Natural killer cell treated with Interleukin-12 subunit alpha and Interleukin-12 subunit beta and Interleukin-15 and Interleukin-18, amount 100 ng/mL, for 72 hours (primary cell): ENCODE data around the gene RNF208. TPM values are rescaled to one million over a fixed set of nuclear protein-coding genes. Genes with fewer than 3 reads are reported as not detected.

Experiments used
- ATAC-seq, 2 donors: fragments of 150-1000 bp; cut with Tn5 transposase in 1 of 2; sonication (Bioruptor Pico), chemical (Tn5 transposase) in 1 of 2; 2 replicates each; pipeline ENCODE4 v1.10.0; 2021
- DNase-seq: peaks from one replicate; pipeline ENCODE4 v3.0.0; 2022; ENCODE audit warnings: low spot score
- H3K27ac Mint-ChIP-seq, 2 donors: 1 replicate in 1 of 2; 2 replicates in 1 of 2; pipeline ENCODE4 v1.8.0; 2022; ENCODE audit warnings: mixed read lengths in 2 of 2, mild to moderate bottlenecking in 1 of 2, moderate library complexity in 1 of 2
- H3K27me3 Mint-ChIP-seq, 2 donors: 1 replicate in 1 of 2; 2 replicates in 1 of 2; pipeline ENCODE4 v1.8.0; 2022; ENCODE audit warnings: mixed read lengths in 2 of 2
- H3K36me3 Mint-ChIP-seq: one replicate; pipeline ENCODE4 v1.8.0; 2022; ENCODE audit warnings: mixed read lengths
- H3K4me1 Mint-ChIP-seq, 2 donors: 1 replicate in 1 of 2; 2 replicates in 1 of 2; pipeline ENCODE4 v1.8.0; 2022; ENCODE audit warnings: low read depth in 2 of 2, mixed read lengths in 2 of 2, mild to moderate bottlenecking in 1 of 2
- H3K4me3 Mint-ChIP-seq: one replicate; pipeline ENCODE4 v1.8.0; 2022; ENCODE audit warnings: mixed read lengths
- H3K9me3 Mint-ChIP-seq: 2 replicates; pipeline ENCODE4 v1.8.0; 2022; ENCODE audit warnings: mixed read lengths
- total RNA-seq, 2 donors: library from RNA; stranded (reverse); gene quantifications; one replicate each; pipeline ENCODE4 v1.2.3, GENCODE V29; 2022

The RNF208 gene
- 1 to 10 TPM; 1.4 to 1.9 TPM for total RNA-seq

GRCh38 chr9:137222190-137223077, at the start of gene RNF208:
Gene RNF208, minus strand, starts transcription at chr9:137222240. Its CDS starts 1,028 bp downstream, at chr9:137221212.
- H3K27ac Mint-ChIP-seq, result peak within 1 kb of the TSS; percentile 21 to 71
- no peak for ATAC-seq
- H3K9me3 Mint-ChIP-seq, result no peaks in the 10 kb centered on the region
- no peak for DNase-seq
- H3K4me3 Mint-ChIP-seq, result peak within 1 kb of the TSS; percentile 75
- H3K4me1 Mint-ChIP-seq, result peaks cover under 1 to 3% of the 10 kb centered on the region in 2 donors
- H3K27me3 Mint-ChIP-seq, result peaks cover 0 to 2% of the 10 kb centered on the region in 2 donors
- no peaks in the 10 kb centered on the region for H3K36me3 Mint-ChIP-seq

GRCh38 chr9:137271696-137272076, 49.6 kb upstream of the RNF208 start:
- ATAC-seq, result no peak
- Mint-ChIP-seq H3K27me3 (no peaks in the 10 kb centered on the region), H3K9me3 (no peaks in the 10 kb centered on the region), H3K4me1 (peaks cover 18 to 24% of the 10 kb centered on the region in 2 donors), H3K4me3 (no peak overlapping the region), H3K27ac (no peak overlapping the region), H3K36me3 (peaks cover 7% of the 10 kb centered on the region)
- no peak for DNase-seq

- H3K4me3 Mint-ChIP-seq, result no peak overlapping the region
- ATAC-seq (peak in 1 of 2 donors; percentile 15), DNase-seq (no peak)
- H3K36me3 Mint-ChIP-seq, result peaks cover 7% of the 10 kb centered on the region
- no peaks in the 10 kb centered on the region for H3K9me3 Mint-ChIP-seq
- H3K27me3 Mint-ChIP-seq, result no peaks in the 10 kb centered on the region
- peaks cover 16 to 22% of the 10 kb centered on the region in 2 donors for H3K4me1 Mint-ChIP-seq
- no peak overlapping the region for H3K27ac Mint-ChIP-seq
These were observed 49.1 kb upstream of the RNF208 start for GRCh38 chr9:137270929-137271695.

- no peak overlapping the region for H3K27ac Mint-ChIP-seq
- no peak for ATAC-seq
These were observed 47.3 kb upstream of the RNF208 start for GRCh38 chr9:137269231-137269772.

GRCh38 chr9:137268538-137269201, 46.6 kb upstream of the RNF208 start:
- Mint-ChIP-seq H3K4me1 (peaks cover 9 to 11% of the 10 kb centered on the region in 2 donors), H3K36me3 (peaks cover 7% of the 10 kb centered on the region), H3K27ac (peak overlapping the region in 1 of 2 donors; percentile 4), H3K9me3 (no peaks in the 10 kb centered on the region), H3K27me3 (no peaks in the 10 kb centered on the region), H3K4me3 (no peak overlapping the region)
- DNase-seq (no peak), ATAC-seq (no peak)

More at GRCh38 chr9:137269231-137269772, 47.3 kb upstream of the RNF208 start:
- no peaks in the 10 kb centered on the region for H3K27me3 Mint-ChIP-seq
- no peak for DNase-seq
- H3K4me1 Mint-ChIP-seq, result peaks cover 9 to 11% of the 10 kb centered on the region in 2 donors
- H3K4me3 Mint-ChIP-seq, result no peak overlapping the region
- H3K9me3 Mint-ChIP-seq, result no peaks in the 10 kb centered on the region
- H3K36me3 Mint-ChIP-seq, result peaks cover 7% of the 10 kb centered on the region

GRCh38 chr9:137267933-137268355, 45.9 kb upstream of the RNF208 start:
- DNase-seq (no peak), ATAC-seq (no peak)
- Mint-ChIP-seq H3K36me3 (peaks cover 7% of the 10 kb centered on the region), H3K27ac (no peak overlapping the region), H3K27me3 (no peaks in the 10 kb centered on the region), H3K9me3 (no peaks in the 10 kb centered on the region), H3K4me3 (no peak overlapping the region), H3K4me1 (peaks cover 9 to 11% of the 10 kb centered on the region in 2 donors)

GRCh38 chr9:137266585-137267453, 44.8 kb upstream of the RNF208 start:
- Mint-ChIP-seq H3K4me1 (peaks cover 9 to 11% of the 10 kb centered on the region in 2 donors), H3K27ac (no peak overlapping the region), H3K27me3 (no peaks in the 10 kb centered on the region), H3K4me3 (no peak overlapping the region), H3K36me3 (peaks cover 8% of the 10 kb centered on the region), H3K9me3 (no peaks in the 10 kb centered on the region)
- DNase-seq, result no peak
- no peak for ATAC-seq

- H3K4me1 Mint-ChIP-seq, result peaks cover 7 to 10% of the 10 kb centered on the region in 2 donors
- DNase-seq (no peak), ATAC-seq (peak in 1 of 2 donors; percentile 18)
- H3K36me3 Mint-ChIP-seq, result peaks cover 12% of the 10 kb centered on the region
- H3K27me3 Mint-ChIP-seq, result no peaks in the 10 kb centered on the region
- no peak overlapping the region for H3K4me3 Mint-ChIP-seq
- no peaks in the 10 kb centered on the region for H3K9me3 Mint-ChIP-seq
- H3K27ac Mint-ChIP-seq, result no peak overlapping the region
These were observed 44.1 kb upstream of the RNF208 start for GRCh38 chr9:137266162-137266527.

- Mint-ChIP-seq H3K4me1 (peaks cover 7 to 10% of the 10 kb centered on the region in 2 donors), H3K9me3 (no peaks in the 10 kb centered on the region), H3K36me3 (peaks cover 12% of the 10 kb centered on the region), H3K27me3 (no peaks in the 10 kb centered on the region), H3K4me3 (no peak overlapping the region), H3K27ac (no peak overlapping the region)
- DNase-seq, result no peak
- ATAC-seq, result no peak
These were observed 43.6 kb upstream of the RNF208 start for GRCh38 chr9:137265496-137266161.

- no peaks in the 10 kb centered on the region for H3K27me3 Mint-ChIP-seq
- H3K4me1 Mint-ChIP-seq, result peaks cover 7% of the 10 kb centered on the region in 2 donors
- H3K9me3 Mint-ChIP-seq, result no peaks in the 10 kb centered on the region
- H3K36me3 Mint-ChIP-seq, result peaks cover 12% of the 10 kb centered on the region
- DNase-seq (no peak), ATAC-seq (no peak)
- no peak overlapping the region for H3K27ac Mint-ChIP-seq
- no peak overlapping the region for H3K4me3 Mint-ChIP-seq
These were observed 42.0 kb upstream of the RNF208 start for GRCh38 chr9:137264067-137264466.

- H3K36me3 Mint-ChIP-seq, result peaks cover 8% of the 10 kb centered on the region
- DNase-seq, result no peak
- H3K4me3 Mint-ChIP-seq, result no peak overlapping the region
- H3K4me1 Mint-ChIP-seq, result peaks cover 3 to 4% of the 10 kb centered on the region in 2 donors
- no peak overlapping the region for H3K27ac Mint-ChIP-seq
- no peak for ATAC-seq
- no peaks in the 10 kb centered on the region for H3K9me3 Mint-ChIP-seq
- no peaks in the 10 kb centered on the region for H3K27me3 Mint-ChIP-seq
These were observed 41.5 kb upstream of the RNF208 start for GRCh38 chr9:137263506-137263905.

- DNase-seq, result no peak
- Mint-ChIP-seq H3K27me3 (no peaks in the 10 kb centered on the region), H3K27ac (no peak overlapping the region), H3K4me1 (peaks cover 0 to 3% of the 10 kb centered on the region in 2 donors), H3K36me3 (peaks cover 5% of the 10 kb centered on the region), H3K9me3 (no peaks in the 10 kb centered on the region), H3K4me3 (no peak overlapping the region)
- no peak for ATAC-seq
These were observed 40.9 kb upstream of the RNF208 start for GRCh38 chr9:137262909-137263285.
